Epidermal melanocyte (primary cell): Measurements from ENCODE around the gene PI4KA.
A peak's percentile ranks its signal among the peaks of the same experiment; 100 is the strongest.

Source experiments
- DNase-seq: peaks from one replicate; pipeline ENCODE4 v3.0.0; 2011; ENCODE audit warnings: low spot score; ENCODE audit not compliant: insufficient read length

The PI4KA gene

GRCh38 chr22:20881869-20882815, 23.5 kb upstream of the PI4KA start:
- no peak for DNase-seq

GRCh38 chr22:20881231-20881630, 22.6 kb upstream of the PI4KA start:
- no peak for DNase-seq

GRCh38 chr22:20877715-20878114, 19.1 kb upstream of the PI4KA start:
- DNase-seq: no peak

DNA sequence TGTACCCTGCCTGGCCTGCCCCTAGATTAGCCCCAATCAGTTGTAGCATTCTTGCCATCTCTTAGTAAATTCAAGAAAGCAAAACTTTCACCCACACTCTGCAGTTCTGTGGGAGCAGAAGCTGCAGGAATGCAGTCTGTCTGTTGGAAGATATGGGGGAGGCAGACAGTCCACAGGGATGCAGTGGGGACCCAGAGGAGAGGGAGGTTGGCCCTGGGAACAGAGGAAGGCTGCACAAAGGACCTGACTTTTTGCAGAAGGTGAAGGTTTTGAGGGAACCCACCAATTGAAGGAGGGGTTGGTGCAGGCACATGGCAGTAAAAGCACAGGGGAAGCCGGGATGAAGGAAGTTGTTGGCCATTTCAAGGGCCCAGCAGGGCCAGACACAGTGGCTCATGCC, 16.7 kb upstream of the PI4KA start:
- no peak for DNase-seq

GRCh38 chr22:20873214-20873613, 14.6 kb upstream of the PI4KA start:
- DNase-seq: no peak

DNA sequence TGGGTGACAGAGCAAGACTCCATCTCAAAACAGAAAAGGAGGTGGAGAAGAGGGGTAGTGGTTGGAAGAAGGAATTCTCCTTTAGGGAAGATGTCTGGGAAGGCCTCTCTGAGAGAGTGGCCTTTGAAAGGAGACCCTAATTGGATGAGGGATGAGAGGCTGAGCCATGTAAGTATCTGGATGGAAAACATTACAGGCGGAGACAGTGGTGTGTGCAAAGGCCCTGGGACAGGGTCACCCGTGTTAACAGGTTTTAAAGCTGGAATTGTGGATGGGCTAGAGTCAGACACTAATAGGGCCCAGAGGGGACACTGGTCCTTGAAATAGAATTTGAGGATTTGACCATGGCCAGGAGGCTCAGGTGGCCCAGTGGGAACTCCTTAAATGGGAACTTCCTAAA, 10.6 kb upstream of the PI4KA start:
- no peak for DNase-seq

DNA sequence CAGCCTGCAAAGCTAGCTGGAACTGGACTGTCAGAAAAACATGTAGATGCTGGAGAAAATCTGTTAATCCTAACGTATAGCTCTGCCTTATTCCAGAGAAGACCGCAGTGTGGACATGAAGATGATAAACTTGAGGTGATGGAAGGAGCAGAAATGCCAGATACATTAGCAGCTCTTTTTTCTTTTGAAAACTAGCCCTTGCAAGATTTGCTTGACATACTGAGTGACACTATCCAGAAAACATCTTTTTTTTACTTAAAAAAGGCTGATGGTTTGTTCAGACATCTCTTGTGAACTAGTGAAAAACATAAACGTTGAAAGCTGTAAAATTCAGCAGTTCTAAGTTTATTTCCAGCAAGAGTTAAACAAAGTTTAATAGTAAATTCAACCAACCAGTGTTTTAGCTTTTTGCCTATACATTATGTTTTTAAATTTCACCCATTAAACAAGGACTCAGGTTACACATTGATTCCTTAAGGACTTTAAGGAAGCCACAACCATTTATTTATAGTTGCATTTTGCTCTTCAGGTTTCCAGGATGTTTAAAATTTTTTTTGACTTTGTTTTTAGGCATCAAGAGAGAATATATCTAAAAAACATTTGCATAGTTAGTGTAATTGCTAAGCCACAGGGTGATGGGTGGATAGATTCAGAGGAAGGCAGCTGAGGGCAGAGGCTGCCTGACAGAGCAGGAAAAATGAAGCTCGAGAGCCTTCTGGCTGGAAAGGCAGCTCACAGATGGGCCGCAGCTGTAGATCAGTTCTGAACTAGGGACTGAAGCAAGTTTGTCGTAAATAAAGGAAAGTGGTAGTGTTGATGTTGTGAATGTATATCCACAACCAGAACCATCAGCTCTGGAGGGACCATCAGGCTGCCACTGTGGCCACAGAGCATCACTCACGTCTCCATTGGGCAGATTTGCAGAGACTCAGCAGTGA, 9.7 kb upstream of the PI4KA start:
- peak; percentile 53 for DNase-seq

GRCh38 chr22:20867179-20868024, 8.8 kb upstream of the PI4KA start:
- DNase-seq: peak; percentile 43

GRCh38 chr22:20866736-20867135, 8.1 kb upstream of the PI4KA start:
- DNase-seq: no peak

- no peak for DNase-seq
These were observed 7.3 kb upstream of the PI4KA start for GRCh38 chr22:20865875-20866445.

DNA sequence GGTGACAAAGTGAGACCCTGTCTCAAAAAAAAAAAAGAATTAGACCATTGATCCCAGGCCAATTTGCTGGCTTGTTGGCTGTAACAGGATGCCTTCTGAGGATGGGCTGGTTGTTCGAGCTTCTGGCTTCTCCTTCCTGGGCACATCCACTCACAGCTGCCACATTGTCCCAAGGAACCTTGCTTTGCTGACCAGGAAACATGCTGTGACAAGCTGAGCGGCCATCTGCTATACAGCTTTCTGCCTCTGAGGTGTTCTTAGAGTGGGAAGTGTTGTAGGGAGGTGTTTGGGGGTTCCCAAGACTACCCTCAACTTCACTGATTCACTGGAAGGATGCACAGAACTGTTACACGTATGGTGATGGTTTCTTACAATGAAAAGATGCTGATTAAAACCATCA, 6.7 kb upstream of the PI4KA start:
- no peak for DNase-seq

DNA sequence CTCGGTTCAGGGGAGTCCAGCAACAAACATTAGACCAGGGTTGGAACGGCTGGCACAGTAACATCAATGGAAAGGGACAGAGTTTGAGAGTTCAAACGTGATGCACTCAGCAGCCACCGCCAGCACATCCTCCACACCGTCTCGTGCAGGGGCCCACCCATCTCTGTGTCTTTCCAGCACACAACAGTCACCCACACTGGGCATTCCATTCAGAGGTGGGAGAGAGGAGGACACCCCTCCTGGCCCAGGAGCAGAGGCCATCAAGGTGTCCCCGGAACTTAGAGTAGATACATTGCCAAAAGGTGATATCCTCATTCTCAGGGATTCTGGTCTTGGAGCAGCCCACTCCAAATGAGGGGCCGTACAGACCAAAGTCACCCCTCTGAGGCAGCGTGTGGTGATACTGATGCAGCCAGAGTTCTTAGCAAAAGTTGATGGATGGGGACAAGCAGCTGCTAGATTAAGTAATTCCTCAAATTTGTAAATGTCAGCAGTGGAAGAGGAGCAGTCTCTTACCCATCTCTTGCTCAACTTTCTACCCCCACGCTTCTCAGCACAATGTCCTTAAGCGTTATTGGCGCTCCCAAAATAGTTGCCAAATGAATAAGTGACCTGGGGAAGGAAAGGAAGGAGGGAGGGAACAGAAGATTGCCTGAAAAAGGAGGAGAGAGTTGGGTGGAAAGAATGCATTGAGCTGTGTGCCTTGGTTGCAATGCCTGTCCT, 5.7 kb upstream of the PI4KA start:
- DNase-seq: no peak

- no peak for DNase-seq
These were observed 4.8 kb upstream of the PI4KA start for GRCh38 chr22:20863366-20863765.

DNA sequence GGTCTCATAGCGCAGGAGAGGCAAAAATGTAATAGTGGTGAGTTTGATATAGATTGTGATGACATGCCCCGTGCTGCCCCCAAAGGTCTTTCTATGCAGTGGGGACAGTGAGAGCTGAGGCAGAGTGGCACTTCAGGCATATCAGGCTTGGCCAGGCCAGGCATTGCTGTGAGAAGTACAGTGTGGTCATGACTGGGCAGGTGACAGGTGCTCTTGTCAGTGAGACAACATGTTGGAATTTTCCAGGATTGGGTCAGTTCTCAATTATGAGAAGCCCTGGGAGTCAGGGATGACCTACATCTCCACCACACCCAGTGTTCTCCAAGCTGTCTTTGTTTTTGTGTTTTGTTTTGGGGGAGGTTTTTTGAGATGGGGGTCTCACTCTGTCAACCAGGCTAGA, 3.9 kb upstream of the PI4KA start:
- DNase-seq: no peak

DNA sequence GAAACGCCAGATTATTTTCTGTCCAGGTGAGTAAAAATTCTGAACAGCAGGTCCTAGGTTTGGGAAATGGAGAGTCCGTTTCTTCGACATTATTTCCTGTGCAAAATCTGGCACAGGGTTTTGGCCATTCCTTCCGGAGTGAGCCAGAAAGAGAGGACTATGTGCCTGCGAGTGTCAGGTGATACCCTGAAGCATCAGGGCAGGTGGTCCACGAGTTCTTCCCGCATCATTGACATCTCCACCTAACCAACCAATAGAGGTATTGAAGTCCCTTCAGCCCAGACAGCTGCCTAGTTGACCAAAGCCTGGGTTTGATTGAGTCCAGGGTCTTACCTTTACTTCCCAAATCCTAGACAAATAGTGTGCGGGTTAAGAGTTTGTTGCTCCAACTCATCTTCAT, 1.0 kb upstream of the PI4KA start:
- DNase-seq: no peak

GRCh38 chr22:20857838-20858614, 585 bp downstream of the PI4KA start:
- DNase-seq: peak; percentile 85

- no peak for DNase-seq
These were observed 1.4 kb downstream of the PI4KA start for GRCh38 chr22:20857247-20857643.

- DNase-seq: no peak
These were observed 5.4 kb downstream of the PI4KA start for GRCh38 chr22:20853236-20853660.

DNA sequence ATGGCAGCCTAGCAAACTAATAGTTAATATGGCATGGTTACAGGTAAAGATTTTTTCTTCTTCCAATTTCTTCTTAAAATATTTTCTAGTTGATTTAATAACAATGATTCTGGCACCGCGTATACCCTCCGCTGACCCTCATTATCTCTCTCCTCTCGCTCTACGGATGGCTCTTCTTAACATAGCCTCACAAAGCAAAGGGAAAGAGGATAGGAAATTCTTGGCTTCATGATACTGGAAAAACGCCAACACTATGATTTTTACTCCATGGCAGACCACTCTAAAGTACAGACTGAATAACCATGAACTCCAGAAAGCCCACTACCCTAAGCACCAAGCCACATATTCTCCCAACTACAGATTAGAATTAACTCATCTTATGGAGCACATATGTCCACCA, 6.1 kb downstream of the PI4KA start:
- no peak for DNase-seq
